HG03095 (cell line): Measurements from ENCODE around the gene CHID1.

ENCODE experiments used
- ATAC-seq: cut with Tn5 transposase; IDR thresholded peaks from one replicate; pipeline ENCODE4 v1.9.1; 2021; ENCODE audit warnings: moderate library complexity; ENCODE audit not compliant: unreplicated experiment

Gene CHID1

GRCh38 chr11:910044-910588 lies 494 bp downstream of the CHID1 start:
- peak; percentile 9 for ATAC-seq

GRCh38 chr11:909406-909805 lies 1.2 kb downstream of the CHID1 start:
- ATAC-seq = no peak

- ATAC-seq = no peak
These were observed 2.3 kb downstream of the CHID1 start for GRCh38 chr11:908273-908672.

GRCh38 chr11:907668-908067 lies 2.9 kb downstream of the CHID1 start:
- ATAC-seq = no peak

- ATAC-seq = no peak
These were observed 4.7 kb downstream of the CHID1 start for GRCh38 chr11:905952-906351.

- no peak for ATAC-seq
These were observed 6.2 kb downstream of the CHID1 start for GRCh38 chr11:904380-904779.

- ATAC-seq = no peak
These were observed 9.1 kb downstream of the CHID1 start for GRCh38 chr11:901452-902061.

GRCh38 chr11:900545-900944 lies 10.1 kb downstream of the CHID1 start:
- no peak for ATAC-seq

- no peak for ATAC-seq
These were observed 10.9 kb downstream of the CHID1 start for GRCh38 chr11:899724-900123.

- ATAC-seq = no peak
These were observed 11.9 kb downstream of the CHID1 start for GRCh38 chr11:898540-899190.

- ATAC-seq = no peak
These were observed 12.5 kb downstream of the CHID1 start for GRCh38 chr11:898143-898511.

- no peak for ATAC-seq
These were observed 13.1 kb downstream of the CHID1 start for GRCh38 chr11:897253-898142.

GRCh38 chr11:895331-896110 lies 15.1 kb downstream of the CHID1 start:
- no peak for ATAC-seq

- ATAC-seq = no peak
These were observed 15.9 kb downstream of the CHID1 start for GRCh38 chr11:894575-895201.

- no peak for ATAC-seq
These were observed 17.5 kb downstream of the CHID1 start for GRCh38 chr11:893008-893654.

GRCh38 chr11:890794-891540 lies 19.6 kb downstream of the CHID1 start:
- ATAC-seq = no peak

GRCh38 chr11:889687-890475 lies 20.7 kb downstream of the CHID1 start:
- ATAC-seq = no peak

- no peak for ATAC-seq
These were observed 21.4 kb downstream of the CHID1 start for GRCh38 chr11:889257-889656.
